ENCODE measurements around the gene GPR37L1.
"Not testable (repeated sequence)": the region's sequence is repeated elsewhere in the genome, so short reads cannot be mapped to it uniquely, and the experiment has no call there.

The GPR37L1 gene

DNA sequence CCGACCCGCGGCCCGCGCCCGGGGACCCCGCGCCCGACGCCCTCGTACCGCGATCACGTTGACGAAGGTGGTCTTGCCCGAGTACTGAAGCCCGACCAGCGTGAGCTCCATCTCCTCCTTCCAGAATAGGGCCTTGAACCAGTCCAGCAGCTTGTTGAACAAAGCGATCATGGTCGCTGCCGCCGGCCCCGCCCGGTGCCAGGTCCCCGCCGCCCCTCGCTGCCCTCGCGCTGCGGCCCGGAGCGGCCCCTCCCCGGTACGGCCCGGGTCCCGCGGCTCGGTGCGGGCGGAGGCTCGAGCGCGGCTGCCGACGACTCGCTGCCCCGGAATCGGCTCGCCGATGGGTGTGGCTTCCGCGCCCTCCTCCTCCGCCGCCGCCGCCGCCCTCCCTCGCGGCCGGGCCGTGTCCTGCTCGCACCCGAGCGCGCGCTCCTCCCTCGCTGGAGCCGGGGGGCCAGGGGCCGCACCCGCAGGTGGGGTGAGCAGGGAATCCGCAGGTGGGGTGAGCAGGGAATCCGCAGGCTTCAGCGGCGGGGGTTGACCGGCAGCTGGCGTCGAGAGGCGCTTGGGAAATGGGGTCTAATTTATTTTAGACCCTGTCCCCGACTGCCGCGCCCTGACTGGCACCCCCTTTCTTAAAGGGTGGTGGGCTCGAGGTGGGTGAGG, 21.8 kb downstream of the GPR37L1 start, which contains the start of gene ARL8A:
ARL8A (minus strand) TSS at position 336 of the 666 bp plus-strand sequence; CDS start at position 171, 165 bp downstream.
- in situ Hi-C loops (cut with HindIII; ENCODE audit: low pct_unique_long_range_greater_than_20kb, low sequenced_read_pairs): no loop called here

DNA sequence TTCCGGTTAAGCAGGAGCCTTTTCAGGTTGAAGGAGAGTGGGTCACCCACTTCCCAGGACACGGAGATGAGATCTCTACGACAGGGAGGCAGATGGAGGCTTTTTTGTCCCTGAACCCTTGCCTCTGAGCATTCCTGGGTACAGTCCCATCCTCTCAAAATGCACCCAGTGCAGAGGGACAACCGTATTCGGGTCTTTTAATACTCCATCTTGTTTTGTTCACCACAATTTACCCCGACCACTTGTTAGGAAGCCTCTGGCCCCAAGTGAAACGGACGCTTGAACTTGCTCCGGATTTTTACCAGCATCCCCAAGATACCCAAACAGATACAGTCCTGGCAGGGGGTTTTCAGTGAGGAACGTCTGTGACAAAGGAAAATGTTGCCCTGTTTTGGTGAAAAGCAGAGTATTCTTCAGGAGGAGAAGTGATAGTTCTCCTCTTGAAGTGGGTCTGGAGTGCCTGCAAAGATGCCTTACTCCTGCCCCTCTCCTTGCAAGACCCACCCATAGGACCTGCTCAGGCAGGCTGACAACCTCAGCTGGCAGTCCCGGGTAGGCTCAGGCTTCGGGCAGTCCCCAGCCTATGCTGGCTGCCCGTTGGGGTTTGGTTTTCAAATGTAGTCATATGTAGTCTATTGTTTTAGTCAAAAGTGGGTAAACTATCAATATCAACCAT, 22.5 kb downstream of the GPR37L1 start:
- DNase-seq (ENCODE audit: low read depth in 1 of 2, low spot score in 1 of 2): peak in 1 of 2 experiments; percentile 57
- TF ChIP-seq JUND (IDR thresholded peaks at IDR 0.05; ENCODE audit: low read depth): no peak
- in situ Hi-C loops (cut with HindIII; ENCODE audit: low pct_unique_long_range_greater_than_20kb, low sequenced_read_pairs): no loop called here

More for the DNA sequence above, 21.8 kb downstream of the GPR37L1 start, which contains the start of gene ARL8A:
- peak; percentile 71 to 90 for DNase-seq (ENCODE audit: low read depth in 1 of 2, low spot score in 1 of 2)
- TF ChIP-seq JUND (IDR thresholded peaks at IDR 0.05; ENCODE audit: low read depth): no peak

DNA sequence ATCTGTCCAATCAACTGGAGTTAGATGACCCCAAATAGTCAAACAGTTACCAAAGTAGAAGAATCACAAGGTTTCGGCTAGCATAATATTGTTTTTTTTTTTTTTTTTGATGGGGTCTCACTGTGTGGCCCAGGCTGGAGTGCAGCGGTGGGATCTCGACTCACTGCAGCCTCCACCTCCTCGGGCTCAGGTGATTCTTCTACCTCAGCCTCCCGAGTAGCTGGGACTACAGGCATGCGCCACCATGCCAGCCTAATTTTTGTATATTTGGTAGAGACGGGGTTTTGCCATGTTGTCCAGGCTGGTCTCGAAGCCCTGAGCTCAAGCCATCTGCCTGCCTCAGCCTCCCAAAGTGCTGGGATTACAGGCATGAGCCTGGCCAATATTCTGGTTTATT, 23.0 kb downstream of the GPR37L1 start:
- DNase-seq (ENCODE audit: low read depth in 1 of 2, low spot score in 1 of 2); in situ Hi-C loops (cut with HindIII; ENCODE audit: low pct_unique_long_range_greater_than_20kb, low sequenced_read_pairs): not testable (repeated sequence)

DNA sequence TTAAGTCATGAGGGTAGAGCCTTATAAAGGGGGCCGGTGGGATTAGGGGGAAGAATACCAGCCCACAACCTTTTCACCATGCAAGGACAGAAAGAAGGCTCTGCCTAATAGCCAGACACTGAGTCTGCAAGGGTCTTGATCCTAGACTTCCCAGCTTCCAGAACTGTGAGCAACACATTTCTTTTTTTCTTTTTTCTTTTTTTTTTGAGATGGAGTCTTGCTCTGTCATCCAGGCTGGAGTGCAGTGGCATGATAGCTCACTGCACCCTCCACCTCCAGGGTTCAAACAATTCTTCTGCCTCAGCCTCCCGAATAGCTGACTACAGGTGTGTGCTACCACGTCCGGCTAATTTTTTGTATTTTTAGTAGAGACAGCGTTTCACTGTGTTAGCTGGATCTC, 23.6 kb downstream of the GPR37L1 start:
- in situ Hi-C loops (cut with HindIII; ENCODE audit: low pct_unique_long_range_greater_than_20kb, low sequenced_read_pairs): no loop called here
- no peak for DNase-seq (ENCODE audit: low read depth in 1 of 2, low spot score in 1 of 2)
- no peak for TF ChIP-seq JUND (IDR thresholded peaks at IDR 0.05; ENCODE audit: low read depth)

DNA sequence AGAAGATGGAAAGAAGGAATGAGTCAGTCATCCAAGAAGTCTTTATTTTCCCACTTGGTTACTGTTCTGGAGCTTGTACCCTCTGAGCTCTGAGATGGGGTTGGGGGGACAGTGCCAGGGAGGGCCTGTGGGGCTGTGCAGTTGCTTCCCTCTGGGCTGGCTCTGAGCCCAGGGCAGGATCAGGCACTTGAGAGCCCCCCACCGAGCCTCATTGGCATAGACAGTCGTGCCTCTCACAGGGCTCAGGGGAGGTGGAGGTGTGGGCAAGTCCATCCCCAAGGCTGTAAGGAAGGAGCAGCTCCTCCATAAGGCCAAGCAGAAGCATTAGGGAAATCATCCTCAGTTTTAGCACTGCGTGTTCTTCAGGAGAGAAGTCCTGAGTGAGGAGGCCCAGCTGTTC, 24.3 kb downstream of the GPR37L1 start:
- TF ChIP-seq JUND (IDR thresholded peaks at IDR 0.05; ENCODE audit: low read depth): no peak
- in situ Hi-C loops (cut with HindIII; ENCODE audit: low pct_unique_long_range_greater_than_20kb, low sequenced_read_pairs): no loop called here
- no peak for DNase-seq (ENCODE audit: low read depth in 1 of 2, low spot score in 1 of 2)

DNA sequence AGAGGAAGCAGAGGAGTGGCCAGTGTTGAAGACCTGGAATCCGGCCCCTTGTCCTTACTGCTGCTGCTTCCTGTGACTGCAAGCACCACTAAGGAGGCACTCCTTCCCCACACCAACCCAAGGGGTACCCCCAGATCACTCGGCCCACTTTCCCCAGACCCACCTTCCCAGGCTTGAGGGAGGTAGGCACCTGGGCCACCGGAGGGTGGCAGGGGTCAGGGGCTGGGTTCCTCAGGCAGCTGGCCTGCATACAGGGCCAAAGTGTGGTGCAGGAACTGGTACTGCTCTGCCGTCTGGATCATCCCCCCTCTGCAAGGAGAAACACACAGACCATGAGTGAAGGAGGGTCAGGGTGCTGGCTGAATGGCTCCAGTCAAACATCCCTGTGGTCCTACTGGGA, 25.7 kb downstream of the GPR37L1 start:
- TF ChIP-seq JUND (IDR thresholded peaks at IDR 0.05; ENCODE audit: low read depth): no peak
- DNase-seq (ENCODE audit: low read depth in 1 of 2, low spot score in 1 of 2): no peak
- in situ Hi-C loops (cut with HindIII; ENCODE audit: low pct_unique_long_range_greater_than_20kb, low sequenced_read_pairs): no loop called here

DNA sequence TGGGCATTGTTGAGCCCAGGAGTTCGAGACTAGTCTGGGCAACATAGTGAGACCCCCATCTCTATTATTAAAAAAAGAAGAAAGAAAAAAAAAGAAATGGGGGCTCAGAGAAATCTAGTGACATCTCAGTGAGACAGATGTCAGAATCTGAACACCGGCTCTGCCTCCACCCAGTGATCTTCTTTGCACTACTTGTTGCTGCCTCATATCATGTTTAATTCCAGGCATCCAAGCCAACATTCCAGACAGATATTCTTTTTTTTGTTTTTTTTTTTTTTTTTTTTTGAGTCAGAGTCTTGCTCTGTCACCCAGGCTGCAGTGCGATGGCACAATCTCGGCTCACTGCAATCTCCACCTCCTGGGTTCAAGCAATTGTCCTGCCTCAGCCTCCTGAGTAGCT, 26.8 kb downstream of the GPR37L1 start:
- in situ Hi-C loops (cut with HindIII; ENCODE audit: low pct_unique_long_range_greater_than_20kb, low sequenced_read_pairs): no loop called here
- no peak for TF ChIP-seq JUND (IDR thresholded peaks at IDR 0.05; ENCODE audit: low read depth)
- DNase-seq (ENCODE audit: low read depth in 1 of 2, low spot score in 1 of 2): no peak

DNA sequence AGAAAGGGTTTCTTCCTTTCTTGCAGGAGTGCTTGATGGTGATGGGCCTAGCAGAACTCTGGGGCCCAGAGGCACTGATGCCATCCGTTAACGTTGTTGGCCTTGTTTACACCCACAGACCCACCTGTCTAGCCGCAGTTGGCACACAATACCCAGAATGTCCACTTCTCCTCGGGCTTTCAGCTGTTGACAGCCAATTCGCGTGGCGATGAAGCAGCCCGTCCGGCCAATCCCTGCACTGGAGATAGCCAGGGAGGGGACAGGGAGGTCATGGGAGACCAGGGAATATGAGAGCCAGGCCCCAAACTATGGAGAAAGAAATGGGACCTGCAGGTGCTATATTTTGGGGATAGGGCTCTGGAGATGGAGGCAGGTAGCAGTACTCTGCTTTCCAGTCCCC, 27.5 kb downstream of the GPR37L1 start:
- TF ChIP-seq JUND (IDR thresholded peaks at IDR 0.05; ENCODE audit: low read depth): no peak
- no peak for DNase-seq (ENCODE audit: low read depth in 1 of 2, low spot score in 1 of 2)
- in situ Hi-C loops (cut with HindIII; ENCODE audit: low pct_unique_long_range_greater_than_20kb, low sequenced_read_pairs): no loop called here

DNA sequence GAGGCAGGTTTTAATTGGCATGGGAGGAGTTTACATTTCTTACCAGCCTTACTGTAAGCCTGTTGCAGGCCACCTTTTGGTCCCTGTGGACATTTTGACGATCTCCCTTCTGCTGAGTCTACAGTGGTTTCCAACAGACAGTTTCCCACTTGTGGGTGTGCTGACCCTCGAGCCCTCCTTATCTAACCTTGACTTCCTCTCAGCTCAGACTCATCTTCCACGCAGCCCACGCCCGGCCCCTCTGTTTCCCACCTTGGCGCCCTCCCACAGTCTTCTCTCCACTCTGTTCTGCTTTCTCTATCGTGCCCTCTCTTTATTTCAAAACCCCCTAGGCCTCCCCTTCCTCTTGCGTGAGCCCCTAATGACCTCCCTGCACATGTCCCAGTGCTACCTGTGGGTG, 27.9 kb downstream of the GPR37L1 start:
- DNase-seq (ENCODE audit: low read depth in 1 of 2, low spot score in 1 of 2): no peak
- in situ Hi-C loops (cut with HindIII; ENCODE audit: low pct_unique_long_range_greater_than_20kb, low sequenced_read_pairs): no loop called here
- TF ChIP-seq JUND (IDR thresholded peaks at IDR 0.05; ENCODE audit: low read depth): no peak

DNA sequence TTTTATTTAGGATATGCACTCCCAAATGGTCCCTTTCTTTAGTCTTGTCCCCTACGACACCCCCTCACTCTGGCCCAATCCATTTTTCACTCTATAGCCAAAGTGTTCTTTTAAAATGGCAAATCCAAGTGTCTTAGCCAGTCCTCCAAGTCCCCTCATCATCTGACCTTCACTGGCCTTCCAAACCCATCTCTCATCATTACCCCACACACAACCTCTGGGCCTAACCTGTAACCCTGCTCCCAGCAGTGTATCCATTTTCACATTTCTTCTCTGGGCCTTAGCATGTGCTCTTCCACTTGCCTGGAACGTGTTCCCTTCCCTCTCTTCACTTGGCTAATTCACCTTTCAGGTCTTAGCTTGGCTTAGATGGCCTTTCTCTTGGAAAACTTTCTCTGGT, 28.3 kb downstream of the GPR37L1 start:
- in situ Hi-C loops (cut with HindIII; ENCODE audit: low pct_unique_long_range_greater_than_20kb, low sequenced_read_pairs): no loop called here
- no peak for TF ChIP-seq JUND (IDR thresholded peaks at IDR 0.05; ENCODE audit: low read depth)
- no peak for DNase-seq (ENCODE audit: low read depth in 1 of 2, low spot score in 1 of 2)

DNA sequence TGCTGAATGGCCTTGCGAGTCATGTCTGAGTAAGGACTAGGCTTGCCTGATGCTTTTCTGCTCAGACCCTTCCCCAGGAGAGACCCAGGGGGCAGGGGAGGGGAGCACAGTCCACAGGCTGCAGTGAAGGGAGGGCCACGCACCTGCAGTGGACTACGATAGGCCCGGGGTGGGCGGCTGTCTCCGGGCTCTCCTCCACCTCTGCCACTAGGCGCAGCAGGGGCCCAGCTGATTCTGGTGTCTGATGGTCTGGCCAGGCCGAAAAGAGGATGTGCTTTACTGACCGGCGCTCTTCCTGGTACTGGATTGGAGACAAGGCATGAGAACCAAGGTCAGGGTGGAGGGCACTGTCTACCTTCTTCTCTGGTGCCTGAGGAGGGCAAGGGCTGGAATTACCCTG, 29.7 kb downstream of the GPR37L1 start:
- TF ChIP-seq JUND (IDR thresholded peaks at IDR 0.05; ENCODE audit: low read depth): no peak
- in situ Hi-C loops (cut with HindIII; ENCODE audit: low pct_unique_long_range_greater_than_20kb, low sequenced_read_pairs): no loop called here
- no peak for DNase-seq (ENCODE audit: low read depth in 1 of 2, low spot score in 1 of 2)

DNA sequence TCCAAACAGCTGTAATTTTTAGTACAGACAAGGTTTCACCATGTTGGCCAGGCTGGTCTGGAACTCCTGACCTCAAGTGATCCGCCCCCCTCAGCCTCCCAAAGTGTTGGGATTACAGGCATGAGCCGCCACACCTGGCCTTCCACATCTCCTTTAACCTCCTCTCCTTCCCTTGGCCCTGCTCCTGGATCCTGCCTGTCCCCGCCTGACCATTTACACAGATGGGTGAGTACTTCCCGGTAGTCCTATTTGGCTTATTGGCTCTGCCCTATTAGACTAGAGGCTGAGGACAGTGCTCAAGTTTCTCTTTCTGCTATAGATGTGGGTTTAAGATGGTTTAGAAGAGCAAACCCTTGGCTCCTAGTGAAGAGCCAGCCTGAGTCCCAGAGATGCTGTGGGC, 30.6 kb downstream of the GPR37L1 start:
- in situ Hi-C loops (cut with HindIII; ENCODE audit: low pct_unique_long_range_greater_than_20kb, low sequenced_read_pairs): no loop called here
- no peak for TF ChIP-seq JUND (IDR thresholded peaks at IDR 0.05; ENCODE audit: low read depth)
- DNase-seq (ENCODE audit: low read depth in 1 of 2, low spot score in 1 of 2): no peak

DNA sequence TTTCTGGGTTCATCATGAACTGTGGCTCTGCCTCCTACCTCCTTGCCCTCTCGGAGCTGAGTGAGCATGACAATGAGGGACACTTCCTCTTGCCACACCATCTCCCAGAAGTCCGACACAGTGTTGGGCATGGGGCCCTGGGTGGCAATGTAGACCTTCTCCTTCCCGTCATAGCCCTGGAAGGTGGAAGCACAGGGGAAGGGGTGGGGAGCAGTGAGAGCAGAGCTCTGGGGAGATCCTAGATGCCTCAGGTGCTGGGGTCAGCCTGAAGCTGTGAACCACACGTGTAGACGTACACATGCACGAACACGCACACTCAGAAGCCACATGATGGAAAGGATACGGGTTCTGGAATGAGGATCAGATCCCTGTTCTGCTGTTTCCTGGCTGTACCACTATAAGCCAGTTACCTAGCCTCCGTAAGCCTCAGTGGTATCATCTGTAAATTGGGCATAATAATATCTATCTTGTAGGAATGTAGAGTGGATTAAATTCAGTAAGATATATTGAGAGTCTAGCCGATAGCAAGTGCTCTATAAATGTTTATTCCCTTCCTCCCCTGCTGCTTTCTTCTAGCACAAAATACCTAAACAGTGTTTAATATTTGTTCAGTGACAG, 31.5 kb downstream of the GPR37L1 start:
- in situ Hi-C loops (cut with HindIII; ENCODE audit: low pct_unique_long_range_greater_than_20kb, low sequenced_read_pairs): no loop called here
- no peak for DNase-seq (ENCODE audit: low read depth in 1 of 2, low spot score in 1 of 2)
- TF ChIP-seq JUND (IDR thresholded peaks at IDR 0.05; ENCODE audit: low read depth): no peak
